ENCODE measurements around the gene SLC25A6. TPM values are rescaled to one million over a fixed set of nuclear protein-coding genes. Genes with fewer than 3 reads are reported as not detected.

SLC25A6 gene
- total RNA-seq, 1 donor from 2014 or later: 442 TPM

DNA sequence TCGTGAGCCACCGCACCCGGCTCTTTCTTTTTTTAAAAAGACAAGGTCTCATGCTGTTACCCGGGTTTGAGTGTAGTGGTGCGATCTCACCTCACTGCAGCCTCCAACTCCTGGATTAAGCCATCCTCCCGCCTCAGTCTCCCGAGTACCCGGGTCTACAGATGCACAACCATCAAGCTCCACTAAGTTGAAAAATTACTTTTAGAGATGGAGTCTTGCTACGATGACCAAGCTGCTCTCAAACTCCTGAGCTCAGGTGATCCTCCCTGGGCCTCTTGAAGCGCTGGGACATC, 2.0 kb downstream of the SLC25A6 start:
- H3K36me3 ChIP-seq: peaks cover 3 to 61% of the 10 kb centered on the region in 2 donors
- no peak overlapping the region for H3K4me3 ChIP-seq
- TF ChIP-seq POLR2AphosphoS5 (IDR thresholded peaks at IDR 0.05; ENCODE audit: insufficient read depth in 1 of 2, low read depth in 1 of 2) (no peak), CTCF (IDR thresholded peaks at IDR 0.05) (no peak), POLR2A (IDR thresholded peaks at IDR 0.05) (no peak)
- H3K4me1 ChIP-seq: peaks cover 39% of the 10 kb centered on the region
- H3K9me3 ChIP-seq: no peaks in the 10 kb centered on the region
- DNase-seq (ENCODE audit: extremely low spot score in 2 of 2): no peak
- intact Hi-C loops (cut with DNase I): loop anchor here (5.0 kb wide), 1 partner anchor 202 kb away; the partner anchor contains the start of gene AKAP17A
- H3K27me3 ChIP-seq: no peaks in the 10 kb centered on the region
- H3K27ac ChIP-seq: no peak overlapping the region

DNA sequence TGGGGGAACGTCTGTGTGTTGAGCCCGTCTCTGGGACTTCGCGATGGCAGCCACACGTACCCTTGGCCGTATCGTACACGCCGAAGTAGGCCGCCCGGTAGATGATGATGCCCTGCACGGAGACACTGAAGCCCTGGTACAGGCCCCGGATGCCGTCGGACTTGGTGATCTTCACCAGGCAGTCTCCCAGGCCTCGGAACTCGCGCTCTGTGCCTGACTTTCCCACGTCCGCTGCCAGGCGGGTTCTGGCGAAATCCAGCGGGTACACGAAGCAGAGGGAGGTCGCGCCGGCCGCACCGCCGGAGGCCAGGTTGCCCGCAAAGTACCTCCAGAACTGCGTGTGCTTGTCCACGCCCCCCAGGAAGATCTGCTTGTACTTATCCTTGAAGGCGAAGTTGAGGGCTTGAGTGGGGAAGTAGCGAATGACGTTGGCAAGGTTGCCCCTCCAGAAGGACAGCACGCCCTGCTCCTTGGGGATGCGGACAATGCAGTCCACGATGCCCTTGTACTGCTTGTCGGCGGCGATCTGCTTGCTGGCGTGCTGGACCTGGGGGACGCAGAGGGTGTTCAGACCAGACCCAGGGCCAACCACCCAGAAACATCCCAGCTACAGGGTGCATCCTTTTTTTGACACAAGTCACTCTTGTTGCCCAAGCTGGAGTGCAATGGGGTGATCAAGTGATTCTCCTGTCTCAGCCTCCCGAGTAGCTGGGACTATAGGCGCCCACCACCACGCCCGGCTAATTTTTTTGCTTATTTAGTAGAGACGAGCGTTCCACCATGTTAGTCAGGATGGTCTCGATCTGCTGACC, 2.5 kb downstream of the SLC25A6 start:
- Histone ChIP-seq H3K4me3 (no peak overlapping the region), H3K36me3 (peaks cover 3 to 66% of the 10 kb centered on the region in 2 donors), H3K27me3 (no peaks in the 10 kb centered on the region), H3K27ac (no peak overlapping the region), H3K9me3 (no peaks in the 10 kb centered on the region), H3K4me1 (peaks cover 35% of the 10 kb centered on the region)
- intact Hi-C loops (cut with DNase I): no loop called here
- DNase-seq (ENCODE audit: extremely low spot score in 2 of 2): no peak
- TF ChIP-seq CTCF (IDR thresholded peaks at IDR 0.05) (no peak), POLR2AphosphoS5 (IDR thresholded peaks at IDR 0.05; ENCODE audit: insufficient read depth in 1 of 2, low read depth in 1 of 2) (no peak), POLR2A (IDR thresholded peaks at IDR 0.05) (no peak)

GRCh38 chrX:1388651-1389050, 3.3 kb downstream of the SLC25A6 start:
- TF ChIP-seq POLR2A (IDR thresholded peaks at IDR 0.05) (no peak), POLR2AphosphoS5 (IDR thresholded peaks at IDR 0.05; ENCODE audit: insufficient read depth in 1 of 2, low read depth in 1 of 2) (no peak), CTCF (IDR thresholded peaks at IDR 0.05) (no peak)
- DNase-seq (ENCODE audit: extremely low spot score in 2 of 2): no peak
- H3K36me3 ChIP-seq: peaks cover 3 to 66% of the 10 kb centered on the region in 2 donors
- H3K27ac ChIP-seq: no peak overlapping the region
- H3K27me3 ChIP-seq: no peaks in the 10 kb centered on the region
- H3K4me1 ChIP-seq: peaks cover 35% of the 10 kb centered on the region
- intact Hi-C loops (cut with DNase I): no loop called here
- no peaks in the 10 kb centered on the region for H3K9me3 ChIP-seq
- no peak overlapping the region for H3K4me3 ChIP-seq

- peaks cover 3 to 66% of the 10 kb centered on the region in 2 donors for H3K36me3 ChIP-seq
- H3K27ac ChIP-seq: no peak overlapping the region
- H3K4me3 ChIP-seq: no peak overlapping the region
- no peaks in the 10 kb centered on the region for H3K9me3 ChIP-seq
- no peaks in the 10 kb centered on the region for H3K27me3 ChIP-seq
- TF ChIP-seq CTCF (IDR thresholded peaks at IDR 0.05) (no peak), POLR2AphosphoS5 (IDR thresholded peaks at IDR 0.05; ENCODE audit: insufficient read depth in 1 of 2, low read depth in 1 of 2) (no peak), POLR2A (IDR thresholded peaks at IDR 0.05) (no peak)
- no peak for DNase-seq (ENCODE audit: extremely low spot score in 2 of 2)
- intact Hi-C loops (cut with DNase I): no loop called here
- peaks cover 30% of the 10 kb centered on the region for H3K4me1 ChIP-seq
These were observed 4.7 kb downstream of the SLC25A6 start for GRCh38 chrX:1387141-1387776.
